GM19467 (cell line): ENCODE results near the gene KIF5C.

Experiments used
- ATAC-seq: cut with Tn5 transposase; IDR thresholded peaks from one replicate; pipeline ENCODE4 v1.9.1; 2021; ENCODE audit warnings: mild to moderate bottlenecking, moderate library complexity; ENCODE audit not compliant: unreplicated experiment

The KIF5C gene

DNA sequence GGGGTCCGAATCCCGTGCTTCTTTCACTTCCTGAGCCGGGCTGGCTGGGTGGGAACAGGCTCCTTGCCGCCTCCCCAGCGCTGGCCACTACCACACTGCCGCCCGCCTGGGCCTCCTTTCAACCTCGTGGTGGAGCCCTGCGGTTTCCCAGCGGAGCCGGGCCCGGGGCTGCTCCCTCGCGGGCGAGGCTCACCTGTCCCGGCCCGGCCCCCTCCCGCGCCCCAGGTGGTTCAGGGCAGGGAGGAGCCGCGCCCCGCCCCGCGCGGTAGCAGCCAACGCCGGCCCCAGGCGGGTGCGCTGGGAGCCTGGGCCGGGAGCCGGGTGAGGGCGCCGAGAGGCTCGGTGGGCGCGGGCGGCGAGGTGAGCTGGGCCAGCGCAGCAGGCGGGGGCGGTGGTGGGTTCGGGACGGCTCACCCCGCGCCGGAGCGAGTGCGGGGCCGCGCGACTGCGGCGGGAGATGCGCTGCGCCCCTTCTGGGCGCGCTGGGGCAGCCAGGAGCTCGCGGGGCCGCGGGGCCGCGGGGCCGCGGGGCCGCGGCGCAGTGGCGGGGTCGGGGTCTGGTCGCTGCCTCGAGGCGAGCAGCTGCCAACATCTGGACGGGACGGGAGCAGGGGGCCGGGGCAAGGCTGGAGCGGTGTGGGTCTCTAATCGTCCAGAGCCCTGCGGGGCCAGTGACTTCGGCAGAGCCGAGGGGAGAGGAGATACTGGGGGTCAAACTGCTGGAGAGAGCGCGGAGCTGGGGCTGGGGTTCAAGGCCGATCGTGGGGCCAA lies 163.6 kb downstream of the KIF5C start, which contains the start of gene LYPD6B:
Gene LYPD6B, plus strand, starts transcription at position 258 of the 771 bp plus-strand sequence. CDS start 92,250 bp downstream, outside the sequence.
- ATAC-seq = peak; percentile 64

DNA sequence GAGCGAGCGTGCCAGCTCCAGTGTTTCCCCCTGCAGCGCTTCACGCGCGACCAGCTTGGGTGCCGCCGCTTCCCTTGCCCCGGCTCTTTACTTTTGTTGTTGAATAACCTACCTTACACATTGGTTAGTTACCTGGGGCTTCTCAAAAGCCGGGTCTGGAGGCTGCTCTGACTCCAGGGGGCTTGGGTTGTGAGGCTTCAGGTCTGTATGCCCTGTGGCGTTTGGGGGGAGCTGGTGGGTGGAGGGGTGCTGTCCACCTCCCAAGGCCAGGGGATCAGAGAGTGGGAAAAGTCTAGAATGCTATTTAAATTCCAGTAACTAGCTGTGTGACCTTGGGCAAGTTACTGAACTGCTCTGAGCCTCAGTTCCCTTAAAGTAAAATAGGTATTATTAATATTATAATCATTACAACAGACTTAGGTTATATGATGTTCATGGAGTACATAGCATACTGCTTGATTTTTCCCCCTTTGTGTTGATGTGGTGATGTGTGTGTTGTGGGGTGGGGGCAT lies 164.2 kb downstream of the KIF5C start:
- no peak for ATAC-seq

DNA sequence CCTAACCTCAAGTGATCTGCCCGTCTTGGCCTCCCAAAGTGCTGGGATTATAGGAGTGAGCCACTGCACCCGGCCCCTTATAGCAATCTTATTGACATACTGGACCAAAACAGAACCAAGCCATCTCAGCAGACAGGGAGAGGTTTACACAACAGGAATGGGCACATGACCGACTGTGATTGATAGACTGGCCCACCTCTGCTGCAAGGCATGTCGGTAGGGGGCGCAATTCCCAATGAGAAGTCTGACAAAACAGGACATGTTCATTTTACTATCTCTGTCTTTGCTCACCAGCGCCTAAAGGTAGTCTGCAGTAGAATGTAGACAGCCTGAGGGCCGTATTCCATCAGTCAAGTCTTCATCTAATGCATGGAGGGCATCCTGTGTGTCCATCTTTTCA lies 165.4 kb downstream of the KIF5C start:
- ATAC-seq = peak; percentile 42

GRCh38 chr2:149041482-149041881 lies 166.5 kb downstream of the KIF5C start:
- no peak for ATAC-seq

DNA sequence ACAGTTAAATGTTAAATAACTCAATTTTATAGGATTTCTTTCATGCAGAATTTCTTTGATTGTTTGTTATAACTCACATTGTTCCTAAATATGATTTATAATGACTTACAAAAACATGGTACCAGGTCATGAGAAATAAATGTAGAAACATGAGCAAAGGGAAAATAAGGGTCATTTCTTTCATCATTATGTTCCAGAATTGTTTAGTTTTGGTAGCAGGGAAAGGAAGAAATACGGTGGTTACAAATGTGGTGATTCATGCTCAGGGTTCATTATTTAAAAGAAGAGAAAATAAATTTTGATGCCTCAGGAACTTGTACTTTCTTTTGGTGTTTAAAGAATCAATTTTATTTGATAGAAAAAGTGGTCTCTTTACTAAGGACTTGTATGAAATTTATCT lies 167.9 kb downstream of the KIF5C start:
- no peak for ATAC-seq

DNA sequence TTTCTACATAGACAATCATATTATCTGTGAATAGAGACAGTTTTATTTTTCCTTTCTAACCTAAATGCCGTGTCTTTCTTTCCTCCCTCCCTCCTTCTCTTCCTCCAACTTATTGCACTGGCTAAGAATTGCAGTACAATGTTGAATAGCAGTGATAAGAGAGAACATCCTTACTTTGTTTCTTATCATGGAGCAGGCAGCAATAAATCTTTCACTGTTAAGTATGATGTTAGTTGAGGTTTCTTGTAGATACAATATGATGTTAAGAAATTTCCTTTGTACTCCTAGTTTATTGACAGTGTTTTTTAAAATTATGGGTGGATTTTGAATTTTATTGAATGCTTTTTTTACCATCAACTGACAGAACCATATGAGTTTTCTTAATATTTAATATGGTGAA lies 169.5 kb downstream of the KIF5C start:
- ATAC-seq = no peak

GRCh38 chr2:149047118-149047517 lies 172.1 kb downstream of the KIF5C start:
- no peak for ATAC-seq

- no peak for ATAC-seq
Measured at GRCh38 chr2:149049142-149049541, 174.1 kb downstream of the KIF5C start.

- ATAC-seq = no peak
Measured at GRCh38 chr2:149050188-149050587, 175.2 kb downstream of the KIF5C start.

GRCh38 chr2:149055751-149056150 lies 180.7 kb downstream of the KIF5C start:
- ATAC-seq = no peak

GRCh38 chr2:149056541-149057255 lies 181.7 kb downstream of the KIF5C start:
- no peak for ATAC-seq

DNA sequence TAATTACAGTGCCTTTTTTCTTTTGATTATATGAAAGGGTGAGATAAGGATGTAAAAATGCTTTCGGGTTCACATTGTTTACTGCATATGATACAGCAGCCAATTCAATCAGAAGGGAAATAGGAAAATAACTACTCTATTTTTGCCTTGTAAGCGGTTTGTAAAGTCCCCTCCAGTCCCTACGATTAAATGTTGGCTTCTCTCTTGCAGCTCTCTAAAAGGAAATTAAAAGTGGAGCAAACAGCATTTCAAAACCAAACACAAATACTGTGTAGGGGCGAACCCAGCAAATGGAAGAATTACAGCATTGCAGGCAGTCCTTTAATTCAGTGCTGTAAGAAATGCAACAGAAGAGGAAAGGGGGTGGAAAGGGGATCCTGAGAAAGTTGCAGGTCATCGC lies 182.4 kb downstream of the KIF5C start:
- no peak for ATAC-seq

DNA sequence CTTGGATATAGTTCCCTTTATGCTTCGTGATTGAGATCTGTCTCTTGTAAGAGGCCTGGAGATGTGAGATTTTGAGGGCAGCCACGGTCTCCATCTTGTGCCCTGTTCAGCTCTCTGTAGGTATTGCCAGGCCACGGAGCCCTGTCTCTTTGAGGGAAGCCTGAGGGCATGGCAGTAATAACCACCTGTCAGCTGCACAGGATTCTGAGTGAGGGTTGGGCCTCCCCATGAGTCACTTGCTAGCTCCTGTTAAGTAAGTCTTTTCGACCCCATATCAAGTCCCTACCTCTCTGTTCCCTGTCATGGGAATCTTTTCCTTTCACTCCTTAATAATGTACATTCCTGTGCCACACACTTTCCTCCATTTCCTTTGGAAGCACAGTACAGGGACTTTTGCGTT lies 183.9 kb downstream of the KIF5C start:
- ATAC-seq = no peak

DNA sequence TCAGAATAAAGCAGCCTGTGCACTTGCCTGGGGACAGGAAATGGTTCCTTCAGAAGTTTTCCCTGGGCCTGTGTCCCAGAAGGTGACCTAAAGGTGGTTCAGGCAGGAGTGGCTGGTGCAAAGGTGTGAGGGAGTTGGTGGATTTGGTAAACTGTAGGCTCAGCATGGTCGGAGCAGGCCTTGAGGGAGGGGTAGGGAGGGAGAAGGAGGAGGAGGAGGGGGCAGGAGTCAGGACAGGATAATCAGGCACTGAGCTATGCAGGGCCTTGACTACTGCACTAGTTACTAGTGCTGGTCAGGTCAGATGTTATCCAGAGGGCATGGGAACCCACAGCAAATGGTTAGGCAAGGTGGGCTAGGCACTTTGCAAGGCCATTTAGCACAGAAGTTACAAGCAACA lies 184.8 kb downstream of the KIF5C start:
- no peak for ATAC-seq

DNA sequence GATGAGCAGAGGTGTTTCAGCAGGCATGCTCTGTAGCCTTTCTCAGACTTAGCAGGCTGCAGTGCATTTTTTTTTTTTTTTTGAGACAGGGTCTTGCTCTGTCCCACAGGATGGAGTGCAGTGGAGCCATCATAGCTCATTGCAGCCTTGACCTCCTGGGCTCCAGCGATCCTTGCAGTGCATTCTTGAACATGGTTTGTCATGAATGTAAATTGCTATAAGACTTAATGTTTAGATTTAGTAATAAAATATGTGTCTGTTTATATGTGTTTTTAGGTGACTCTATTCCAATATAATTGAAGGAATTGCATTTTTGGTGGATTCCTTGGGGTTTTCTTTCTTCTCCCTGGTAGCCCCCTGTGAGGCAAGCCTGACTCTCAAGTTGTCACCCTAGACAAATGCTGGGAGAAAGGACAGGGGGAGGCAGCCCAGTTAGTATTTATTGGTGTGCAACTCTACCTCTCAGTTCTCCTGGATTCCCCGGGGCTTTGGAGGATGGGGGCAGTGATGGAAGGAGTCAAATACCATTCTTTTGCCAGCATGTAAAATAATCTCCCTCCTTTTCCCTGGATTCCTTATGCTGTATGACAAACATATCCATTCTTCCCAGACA lies 186.2 kb downstream of the KIF5C start:
- ATAC-seq = no peak

GRCh38 chr2:149062531-149062930 lies 187.5 kb downstream of the KIF5C start:
- ATAC-seq = no peak

DNA sequence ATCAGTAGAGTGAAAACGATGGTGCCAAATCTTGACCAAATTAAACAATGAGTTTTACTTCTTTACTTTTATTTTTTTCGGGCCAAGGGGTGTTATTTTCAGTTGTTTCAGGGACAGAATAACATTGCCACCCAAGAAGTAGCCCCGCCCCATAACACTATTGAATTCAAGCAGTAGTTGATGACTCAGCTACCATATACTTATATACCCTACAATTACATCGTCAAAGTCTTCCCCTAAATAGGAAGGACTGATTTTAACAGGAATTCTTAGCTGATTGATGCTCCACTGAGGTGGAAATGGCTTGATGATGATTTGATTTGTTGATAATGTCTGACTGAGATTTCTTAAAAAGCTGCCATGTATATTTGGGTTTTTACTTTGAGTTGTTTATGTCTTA lies 188.2 kb downstream of the KIF5C start:
- no peak for ATAC-seq

DNA sequence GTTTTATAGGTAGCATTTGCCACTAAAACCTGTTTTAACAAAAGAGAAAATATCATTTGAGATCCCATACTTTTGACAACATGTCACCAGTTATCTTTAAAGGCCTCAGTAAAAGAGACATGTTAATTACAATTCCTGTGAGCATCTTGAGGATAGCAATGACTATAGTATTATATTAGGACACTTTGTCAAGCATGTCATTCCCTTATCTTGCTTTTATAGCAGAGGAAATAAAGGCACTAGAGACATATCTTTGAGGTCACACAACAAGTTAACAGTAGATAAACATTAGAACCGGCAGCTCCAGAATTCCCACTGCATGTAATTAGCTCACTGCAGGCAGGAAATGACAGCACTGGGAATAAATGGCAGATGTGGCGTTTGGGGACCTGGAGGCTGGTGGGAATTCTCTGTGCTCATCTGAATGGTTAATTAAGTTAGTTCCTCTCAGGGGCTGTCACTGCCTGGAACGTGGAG lies 189.4 kb downstream of the KIF5C start:
- no peak for ATAC-seq

GRCh38 chr2:149064856-149065630 lies 190.0 kb downstream of the KIF5C start:
- ATAC-seq = no peak

- no peak for ATAC-seq
Measured at GRCh38 chr2:149068225-149068995, 193.4 kb downstream of the KIF5C start.
